Right atrium auricular region (tissue), 2 donors: ENCODE data around the gene ATXN2L. TPM values are rescaled to one million over a fixed set of nuclear protein-coding genes. Genes with fewer than 3 reads are reported as not detected.

ENCODE experiments used
- DNase-seq: peaks from one replicate; pipeline ENCODE4 v3.0.0-alpha.2; 2019; ENCODE audit warnings: low spot score
- H3K27ac ChIP-seq, 2 donors: fragments of 200-600 bp; sonication (generic); 1 replicate in 1 of 2; 2 replicates in 1 of 2; pipeline ENCODE4 v1.5.1; 2016 to 2019
- H3K27me3 ChIP-seq, 2 donors: fragments of 200-600 bp; sonication (generic); one replicate each; pipeline versions ENCODE4 v1.5.1 to v1.6.0; 2017 to 2019
- H3K36me3 ChIP-seq: fragments of 200-600 bp; sonication (generic); one replicate; pipeline ENCODE4 v1.5.1; 2016
- H3K4me1 ChIP-seq, 2 donors: fragments of 200-600 bp; sonication (generic); one replicate each; pipeline versions ENCODE4 v1.5.1 to v1.6.0; 2017 to 2019
- H3K4me3 ChIP-seq, 2 donors: fragments of 200-600 bp; sonication (generic); 1 replicate in 1 of 2; 2 replicates in 1 of 2; pipeline ENCODE4 v1.5.1; 2017 to 2019; ENCODE audit warnings: mild to moderate bottlenecking in 1 of 2, moderate library complexity in 1 of 2
- H3K9me3 ChIP-seq, 2 donors: fragments of 200-600 bp; sonication (generic); one replicate each; pipeline ENCODE4 v1.5.1; 2019
- CTCF ChIP-seq, 2 donors: fragments of 200-600 bp; sonication (generic); IDR thresholded peaks; one replicate each; pipeline ENCODE4 v1.5.1; 2019; ENCODE audit warnings: antibody characterized with exemption in 2 of 2
- total RNA-seq, 2 donors: library from RNA; depleted of rRNA; stranded (reverse); fragments of >200 nt; gene quantifications; one replicate each; pipeline ENCODE4 v1.1.0, GENCODE V29; 2016

Gene ATXN2L
- total RNA-seq, 2 donors from 2014 or later: 26.0 to 55.1 TPM

- TF ChIP-seq CTCF (IDR thresholded peaks at IDR 0.05): no peak
- H3K4me3 ChIP-seq: no peak overlapping the region
- peaks cover 0 to 15% of the 10 kb centered on the region in 2 donors for H3K4me1 ChIP-seq
- peaks cover 21% of the 10 kb centered on the region for H3K36me3 ChIP-seq
- DNase-seq: no peak
- H3K27me3 ChIP-seq: no peaks in the 10 kb centered on the region
- no peak overlapping the region for H3K27ac ChIP-seq
- no peaks in the 10 kb centered on the region for H3K9me3 ChIP-seq
Observed at GRCh38 chr16:28876973-28877654, 54.3 kb downstream of the ATXN2L start.

GRCh38 chr16:28877655-28878000, 54.8 kb downstream of the ATXN2L start:
- Histone ChIP-seq H3K27ac (no peak overlapping the region), H3K4me3 (no peak overlapping the region), H3K27me3 (no peaks in the 10 kb centered on the region), H3K4me1 (peaks cover 0 to 15% of the 10 kb centered on the region in 2 donors), H3K9me3 (no peaks in the 10 kb centered on the region), H3K36me3 (peaks cover 18% of the 10 kb centered on the region)
- no peak for TF ChIP-seq CTCF (IDR thresholded peaks at IDR 0.05)
- DNase-seq: no peak

- TF ChIP-seq CTCF (IDR thresholded peaks at IDR 0.05): no peak
- H3K4me1 ChIP-seq: peaks cover 0 to 15% of the 10 kb centered on the region in 2 donors
- peaks cover 11% of the 10 kb centered on the region for H3K36me3 ChIP-seq
- no peaks in the 10 kb centered on the region for H3K9me3 ChIP-seq
- peak within 1 kb of the TSS; percentile 65 to 68 for H3K4me3 ChIP-seq
- H3K27ac ChIP-seq: peak within 1 kb of the TSS in 1 of 2 donors; percentile 23
- no peak for DNase-seq
- H3K27me3 ChIP-seq: no peaks in the 10 kb centered on the region
Observed at GRCh38 chr16:28878083-28878926, 55.5 kb downstream of the ATXN2L start, which contains the start of gene ATP2A1. TSS of gene ATP2A1 (plus strand) at chr16:28878488. CDS start at chr16:28878672, 184 bp downstream.

- no peak for DNase-seq
- peak overlapping the region in 1 of 2 donors; percentile 23 for H3K27ac ChIP-seq
Observed at GRCh38 chr16:28879261-28879840, 56.6 kb downstream of the ATXN2L start.

More at GRCh38 chr16:28879261-28879840, 56.6 kb downstream of the ATXN2L start:
- TF ChIP-seq CTCF (IDR thresholded peaks at IDR 0.05): no peak
- Histone ChIP-seq H3K9me3 (no peaks in the 10 kb centered on the region), H3K4me1 (peaks cover 0 to 15% of the 10 kb centered on the region in 2 donors), H3K36me3 (peaks cover 4% of the 10 kb centered on the region), H3K4me3 (peak overlapping the region; percentile 65 to 68), H3K27me3 (no peaks in the 10 kb centered on the region)
